GM12878 (cell line): ENCODE results near the gene DNAJC22. TPM values are rescaled to one million over a fixed set of nuclear protein-coding genes. Genes with fewer than 3 reads are reported as not detected.

Source experiments
- ATF7 ChIP-seq: fragments of 450-650 bp; IDR thresholded peaks from 2 replicates; pipeline ENCODE4 v1.6.1; 2016; ENCODE audit warnings: low read depth, mild to moderate bottlenecking
- IRF5 ChIP-seq: fragments of 450-650 bp; IDR thresholded peaks from 2 replicates; pipeline ENCODE4 v1.6.1; 2017; ENCODE audit warnings: borderline replicate concordance
- RAD21 ChIP-seq: IDR thresholded peaks from 2 replicates; pipeline ENCODE4 v1.6.1; 2011; ENCODE audit warnings: mild to moderate bottlenecking, low read depth, low read length, moderate library complexity; ENCODE audit not compliant: insufficient read depth
- SREBF2 ChIP-seq: IDR thresholded peaks from 2 replicates; pipeline ENCODE4 v1.6.1; 2012; ENCODE audit warnings: mild to moderate bottlenecking, low read length
- SUPT20H ChIP-seq: IDR thresholded peaks from 2 replicates; pipeline ENCODE4 v1.6.1; 2011; ENCODE audit warnings: low read depth, mild to moderate bottlenecking, low read length, moderate library complexity, borderline replicate concordance; ENCODE audit not compliant: control insufficient read depth
- ZBTB4 ChIP-seq: fragments of 450-650 bp; formaldehyde crosslinking; IDR thresholded peaks from 2 replicates; pipeline ENCODE4 v1.4.0; 2022; ENCODE audit warnings: mild to moderate bottlenecking, moderate library complexity
- polyA plus RNA-seq, 11 experiments: library from polyadenylated mRNA; depleted of rRNA in 4 of 11; unstranded in 6 of 11; stranded (reverse) in 5 of 11; fragments of >200 nt; fragmentation: Nextera tagmentation in 4 of 11; fragmentation: Illumina TruSeq in 1 of 11; extraction: Ambion mirVana in 4 of 11; extraction: Trizol in 1 of 11; gene quantifications; 1 replicate in 1 of 11; 2 replicates in 10 of 11; pipeline versions ENCODE4 v1.2.1 to v1.2.3, GENCODE V29; 2011 to 2016; ENCODE audit warnings: inconsistent platforms in 2 of 11, missing spikeins in 2 of 11, low read depth in 1 of 11
- total RNA-seq, 4 experiments: library from RNA; depleted of rRNA in 3 of 4; stranded (reverse); fragments of >200 nt in 3 of 4; fragmentation: Illumina TruSeq in 1 of 4; extraction: Trizol in 1 of 4; gene quantifications; 2 replicates each; pipeline versions ENCODE4 v1.2.1 to v1.2.3, GENCODE V29; 2013 to 2021

The DNAJC22 gene
- total and polyA plus RNA-seq, 10 of the 15 experiments (the other 5 are each of a cell fraction or from before 2014, with no cell fraction given) = 0.06 to 0.61 (median 0.13) TPM; not detected in 3

- TF ChIP-seq ZBTB4 (CRISPR knock-in tag) = no peak
- TF ChIP-seq IRF5 = no peak
- TF ChIP-seq RAD21 = no peak
- TF ChIP-seq ATF7 = no peak
- TF ChIP-seq SREBF2 = no peak
- TF ChIP-seq SUPT20H = no peak
These were observed 22.9 kb downstream of the DNAJC22 start (continued) for GRCh38 chr12:49369411-49370145.
